CD4-positive, alpha-beta memory T cell (primary cell): ENCODE results near the gene PRKAA2. TPM values are rescaled to one million over a fixed set of nuclear protein-coding genes. Genes with fewer than 3 reads are reported as not detected.

ENCODE experiments used
- CTCF ChIA-PET: fragments of 350-600 bp; sonication (Branson Sonifier 250); formaldehyde crosslinking; loops from one replicate; lab custom pipeline; 2021; ENCODE audit warnings: inconsistent platforms; ENCODE audit not compliant: partially characterized antibody; lab: Charles Lee
- POLR2A ChIA-PET: fragments of 350-600 bp; sonication (Branson Sonifier 250); formaldehyde crosslinking; loops from one replicate; lab custom pipeline; 2021; ENCODE audit not compliant: partially characterized antibody; lab: Charles Lee
- DNase-seq, 5 donors: peaks; one replicate each; pipeline versions ENCODE4 v3.0.0 to v3.0.0-alpha.2; 2020 to 2022; ENCODE audit warnings: mixed read lengths in 1 of 5
- H3K27ac ChIP-seq: one replicate; pipeline ENCODE4 v1.7.0; 2013; ENCODE audit warnings: low read depth, low read length
- H3K27me3 ChIP-seq: 2 replicates; pipeline ENCODE4 v1.7.0; 2013; ENCODE audit warnings: mild to moderate bottlenecking, low read length, moderate library complexity; ENCODE audit not compliant: insufficient read depth
- H3K36me3 ChIP-seq: 2 replicates; pipeline ENCODE4 v1.7.0; 2013; ENCODE audit warnings: mild to moderate bottlenecking, low read length, moderate library complexity; ENCODE audit not compliant: insufficient read depth
- H3K4me1 ChIP-seq: 2 replicates; pipeline ENCODE4 v1.7.0; 2013; ENCODE audit warnings: mild to moderate bottlenecking, low read length, moderate library complexity; ENCODE audit not compliant: insufficient read depth
- H3K4me3 ChIP-seq, 2 donors: one replicate each; pipeline ENCODE4 v1.7.0; 2013; ENCODE audit warnings: low read length in 2 of 2, mild to moderate bottlenecking in 1 of 2
- H3K9me3 ChIP-seq, 2 donors: one replicate each; pipeline ENCODE4 v1.7.0; 2013; ENCODE audit warnings: low read length in 2 of 2, control low read depth in 1 of 2; ENCODE audit not compliant: control insufficient read depth in 1 of 2
- H3K27ac Mint-ChIP-seq, 7 donors: one replicate each; pipeline ENCODE4 v1.8.0; 2020 to 2021; ENCODE audit warnings: mixed read lengths in 7 of 7, mild to moderate bottlenecking in 6 of 7, inconsistent platforms in 3 of 7, moderate library complexity in 3 of 7
- H3K27me3 Mint-ChIP-seq, 2 donors: one replicate each; pipeline ENCODE4 v1.8.0; 2020 to 2021; ENCODE audit warnings: mixed read lengths in 2 of 2
- H3K36me3 Mint-ChIP-seq, 2 donors: one replicate each; pipeline ENCODE4 v1.8.0; 2020 to 2021; ENCODE audit warnings: mixed read lengths in 2 of 2, inconsistent platforms in 1 of 2, mild to moderate bottlenecking in 1 of 2
- H3K4me1 Mint-ChIP-seq, 4 donors: one replicate each; pipeline ENCODE4 v1.8.0; 2020 to 2021; ENCODE audit warnings: mixed read lengths in 4 of 4, mild to moderate bottlenecking in 1 of 4
- H3K4me3 Mint-ChIP-seq, 8 donors: one replicate each; pipeline ENCODE4 v1.8.0; 2020 to 2021; ENCODE audit warnings: mixed read lengths in 8 of 8, mild to moderate bottlenecking in 7 of 8, moderate library complexity in 6 of 8, inconsistent platforms in 3 of 8
- H3K9me3 Mint-ChIP-seq, 8 donors: one replicate each; pipeline ENCODE4 v1.8.0; 2020 to 2021; ENCODE audit warnings: mixed read lengths in 8 of 8, mild to moderate bottlenecking in 5 of 8, inconsistent platforms in 3 of 8, moderate library complexity in 1 of 8
- intact Hi-C: fragments of 100-400 bp; cut with micrococcal nuclease; formaldehyde crosslinking; loops from one replicate; pipeline ENCODE4 v1.15.1; 2023
- polyA plus RNA-seq, 2 donors: library from polyadenylated mRNA; unstranded; fragments of 300-500 nt; fragmentation: Illumina TruSeq; gene quantifications; one replicate each; pipeline ENCODE4 v1.2.3, GENCODE V29; 2021
- total RNA-seq, 2 experiments: library from RNA; stranded (reverse); gene quantifications; one replicate each; pipeline ENCODE4 v1.2.3, GENCODE V29; 2021

The PRKAA2 gene
- total and polyA plus RNA-seq, 4 experiments from 2014 or later: not detected

- Histone ChIP-seq H3K9me3 (no peaks in the 10 kb centered on the region), H3K36me3 (no peaks in the 10 kb centered on the region), H3K4me1 (no peaks in the 10 kb centered on the region), H3K4me3 (no peak overlapping the region), H3K27me3 (no peaks in the 10 kb centered on the region), H3K27ac (no peak overlapping the region)
- Mint-ChIP-seq H3K9me3 (no peaks in the 10 kb centered on the region), H3K36me3 (no peaks in the 10 kb centered on the region), H3K4me1 (no peaks in the 10 kb centered on the region), H3K27ac (no peak overlapping the region), H3K4me3 (no peak overlapping the region), H3K27me3 (peaks cover 7 to 14% of the 10 kb centered on the region in 2 donors)
- intact Hi-C loops: no loop called here
- POLR2A ChIA-PET: no interaction called here
- CTCF ChIA-PET: no interaction called here
- DNase-seq: no peak
Observed at GRCh38 chr1:56754708-56755479, 109.8 kb downstream of the PRKAA2 start.

- POLR2A ChIA-PET: no interaction called here
- Mint-ChIP-seq H3K27me3 (peaks cover 7 to 14% of the 10 kb centered on the region in 2 donors), H3K36me3 (no peaks in the 10 kb centered on the region)
Observed at GRCh38 chr1:56755911-56756310, 110.8 kb downstream of the PRKAA2 start.

GRCh38 chr1:56758135-56758534 is 113.0 kb downstream of the PRKAA2 start:
- H3K27ac Mint-ChIP-seq: no peak overlapping the region
- no peaks in the 10 kb centered on the region for H3K4me1 ChIP-seq
- H3K4me3 Mint-ChIP-seq: no peak overlapping the region
- DNase-seq: no peak
- H3K27me3 Mint-ChIP-seq: peaks cover 7 to 9% of the 10 kb centered on the region in 2 donors
- POLR2A ChIA-PET: no interaction called here
- H3K9me3 ChIP-seq: no peaks in the 10 kb centered on the region
- no peak overlapping the region for H3K27ac ChIP-seq
- no peaks in the 10 kb centered on the region for H3K27me3 ChIP-seq
- CTCF ChIA-PET: no interaction called here
- no peaks in the 10 kb centered on the region for H3K36me3 Mint-ChIP-seq
- no peak overlapping the region for H3K4me3 ChIP-seq
- no peaks in the 10 kb centered on the region for H3K4me1 Mint-ChIP-seq
- H3K9me3 Mint-ChIP-seq: no peaks in the 10 kb centered on the region
- intact Hi-C loops: no loop called here
- H3K36me3 ChIP-seq: no peaks in the 10 kb centered on the region

More at GRCh38 chr1:56755911-56756310, 110.8 kb downstream of the PRKAA2 start:
- CTCF ChIA-PET: no interaction called here
- H3K27me3 ChIP-seq: no peaks in the 10 kb centered on the region
- intact Hi-C loops: no loop called here
- Mint-ChIP-seq H3K9me3 (no peaks in the 10 kb centered on the region), H3K4me3 (no peak overlapping the region), H3K27ac (no peak overlapping the region), H3K4me1 (no peaks in the 10 kb centered on the region)
- H3K9me3 ChIP-seq: no peaks in the 10 kb centered on the region
- DNase-seq: no peak
- no peaks in the 10 kb centered on the region for H3K4me1 ChIP-seq
- no peaks in the 10 kb centered on the region for H3K36me3 ChIP-seq
- H3K27ac ChIP-seq: no peak overlapping the region
- no peak overlapping the region for H3K4me3 ChIP-seq

GRCh38 chr1:56758794-56759193 is 113.7 kb downstream of the PRKAA2 start:
- intact Hi-C loops: no loop called here
- Histone ChIP-seq H3K27ac (no peak overlapping the region), H3K36me3 (no peaks in the 10 kb centered on the region), H3K4me1 (no peaks in the 10 kb centered on the region), H3K27me3 (no peaks in the 10 kb centered on the region), H3K4me3 (no peak overlapping the region), H3K9me3 (no peaks in the 10 kb centered on the region)
- POLR2A ChIA-PET: no interaction called here
- H3K27ac Mint-ChIP-seq: no peak overlapping the region
- CTCF ChIA-PET: no interaction called here
- H3K27me3 Mint-ChIP-seq: peaks cover 7 to 9% of the 10 kb centered on the region in 2 donors
- no peaks in the 10 kb centered on the region for H3K9me3 Mint-ChIP-seq
- H3K4me3 Mint-ChIP-seq: no peak overlapping the region
- DNase-seq: no peak
- H3K4me1 Mint-ChIP-seq: no peaks in the 10 kb centered on the region
- no peaks in the 10 kb centered on the region for H3K36me3 Mint-ChIP-seq

Other genes starting within 250 kb of the PRKAA2 start
- under 1 TPM; 0.61 to 0.94 TPM for gene PLPP3, start 65.8 kb upstream of the PRKAA2 start, total RNA-seq
- not detected for gene PLPP3, start 65.8 kb upstream of the PRKAA2 start, polyA plus RNA-seq
- gene FYB2, start 174.1 kb downstream of the PRKAA2 start, total RNA-seq: not detected
- not detected for gene FYB2, start 174.1 kb downstream of the PRKAA2 start, polyA plus RNA-seq
- not detected for gene C8A, start 209.5 kb downstream of the PRKAA2 start, total RNA-seq
- gene C8A, start 209.5 kb downstream of the PRKAA2 start, polyA plus RNA-seq: not detected